Testis (tissue), 2 donors: ENCODE data around the gene CDH12.

ENCODE experiments used
- CTCF ChIP-seq, 3 experiments: fragments of 450-650 bp in 2 of 3; fragments of 200-600 bp in 1 of 3; sonication (generic) in 1 of 3; IDR thresholded peaks; one replicate each; pipeline ENCODE4 v1.5.1; 2016 to 2019; ENCODE audit warnings: antibody characterized with exemption in 3 of 3, mild to moderate bottlenecking in 2 of 3, moderate library complexity in 1 of 3
- POLR2A ChIP-seq: fragments of 450-650 bp; IDR thresholded peaks from one replicate; pipeline ENCODE4 v1.6.1; 2017; ENCODE audit warnings: antibody characterized with exemption, mild to moderate bottlenecking, moderate library complexity

DNA sequence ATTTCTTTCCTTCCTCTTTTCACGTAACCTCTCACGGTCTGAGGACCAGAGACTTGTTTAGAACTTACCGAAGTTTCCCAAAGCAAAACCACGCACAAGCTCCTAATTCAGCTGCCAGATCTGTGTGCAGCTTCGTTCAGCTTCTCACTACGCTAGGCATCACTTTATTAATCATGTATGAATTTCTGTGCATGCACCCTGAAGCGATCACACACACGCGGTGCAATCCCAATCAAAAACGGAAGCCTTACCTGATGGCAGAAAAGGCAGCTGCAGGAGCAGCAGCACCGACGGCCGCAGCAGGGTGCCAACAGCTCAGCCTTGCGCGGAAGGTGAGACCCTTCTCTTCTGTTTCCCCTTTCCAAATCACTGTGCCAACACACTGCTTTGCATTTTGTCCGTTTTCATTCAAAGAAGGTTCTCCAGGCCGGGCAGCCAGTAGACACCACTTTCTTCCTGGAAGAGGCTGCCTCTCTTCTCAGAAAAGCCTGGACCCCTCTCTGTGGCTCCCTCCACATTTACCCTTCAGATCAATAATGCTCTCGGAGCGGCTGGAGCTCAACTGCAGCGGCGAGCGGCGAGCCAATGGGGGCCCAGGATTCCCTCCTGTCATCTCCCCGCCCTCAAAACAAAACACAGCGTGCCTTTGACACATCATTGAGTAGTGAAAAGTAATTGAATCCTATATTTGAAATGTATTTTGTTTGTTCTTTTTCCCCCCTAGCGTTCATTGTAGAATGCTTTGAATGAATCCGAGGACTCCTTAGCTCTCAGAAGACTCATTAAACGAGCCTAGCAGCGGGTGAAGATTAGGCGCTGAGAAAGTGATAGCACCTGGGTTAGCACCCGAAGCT, at the start of gene CDH12:
- no peak for TF ChIP-seq CTCF (IDR thresholded peaks at IDR 0.05)
- TF ChIP-seq POLR2A = no peak
